Right ventricle myocardium superior (tissue), 1 donor: ENCODE measurements around the gene GPD1. TPM values are rescaled to one million over a fixed set of nuclear protein-coding genes. Genes with fewer than 3 reads are reported as not detected.

Experiments used
- ATAC-seq: fragments of 200-7000 bp; cut with Tn5 transposase; one replicate; pipeline ENCODE4 v1.9.1; 2020; ENCODE audit warnings: mild to moderate bottlenecking; ENCODE audit not compliant: poor library complexity
- DNase-seq: peaks from one replicate; pipeline ENCODE4 v3.0.0-alpha.2; 2020
- intact Hi-C: fragments of 100-400 bp; cut with DNase I; formaldehyde crosslinking; loops from one replicate; pipeline ENCODE4 v1.11.2; 2022
- total RNA-seq: library from RNA; stranded (reverse); fragmentation: NEBNext Ultra II Directional; extraction: Animal tissue kit (Norgen Biotek cat#: 25700); gene quantifications from one replicate; pipeline ENCODE4 v1.2.1, GENCODE V29; 2021
- donor health status: DM: no; HTN: yes; CAD: no; lungs with severe emphysema.

The GPD1 gene
- total RNA-seq, 1 donor from 2014 or later: 38.3 TPM

- intact Hi-C loops: loop anchor here (5.0 kb wide), 1 partner anchor 79 kb away; the partner anchor contains the start of gene CERS5
- ATAC-seq (no peak), DNase-seq (no peak)
Observed at GRCh38 chr12:50087995-50088394, 15.8 kb upstream of the GPD1 start.

DNA sequence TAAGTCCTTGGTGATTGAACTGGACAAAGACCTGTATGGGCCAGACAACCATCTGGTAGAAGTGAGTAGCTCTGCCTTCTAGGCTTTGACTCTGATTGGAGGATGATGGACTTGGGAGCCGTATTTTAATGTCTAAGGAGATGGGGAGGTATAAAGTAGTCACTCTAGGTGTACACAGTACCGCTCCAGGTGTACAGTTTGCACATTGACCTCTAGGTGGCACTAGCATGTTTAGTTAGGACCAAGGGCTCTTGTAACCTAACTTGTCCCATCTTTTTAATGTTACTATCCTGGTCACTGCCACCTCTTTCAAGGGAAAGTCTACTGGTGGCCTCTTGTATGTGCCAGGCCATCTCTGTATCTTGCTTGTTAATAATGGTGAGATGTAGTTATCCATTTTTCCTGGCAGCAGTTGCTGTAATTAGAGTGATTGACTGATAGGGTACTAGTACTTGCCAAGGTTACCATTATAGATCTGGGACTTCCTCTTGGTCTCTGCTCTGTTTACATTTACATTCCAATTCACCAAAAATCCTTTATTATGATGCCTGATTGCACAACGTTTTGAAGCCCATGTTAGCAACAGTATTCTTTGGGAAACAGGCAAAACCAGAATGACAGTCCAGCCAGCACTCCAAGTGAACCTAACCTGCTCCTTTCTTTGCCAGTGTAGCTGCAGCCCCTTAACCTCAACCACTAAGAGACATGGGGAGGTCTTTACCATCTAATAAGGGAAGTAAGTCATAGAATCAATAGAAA is 15.1 kb upstream of the GPD1 start:
- DNase-seq: no peak
- peak; percentile 26 for ATAC-seq
- intact Hi-C loops: loop anchor here (5.0 kb wide), 1 partner anchor 79 kb away; the partner anchor contains the start of gene CERS5

DNA sequence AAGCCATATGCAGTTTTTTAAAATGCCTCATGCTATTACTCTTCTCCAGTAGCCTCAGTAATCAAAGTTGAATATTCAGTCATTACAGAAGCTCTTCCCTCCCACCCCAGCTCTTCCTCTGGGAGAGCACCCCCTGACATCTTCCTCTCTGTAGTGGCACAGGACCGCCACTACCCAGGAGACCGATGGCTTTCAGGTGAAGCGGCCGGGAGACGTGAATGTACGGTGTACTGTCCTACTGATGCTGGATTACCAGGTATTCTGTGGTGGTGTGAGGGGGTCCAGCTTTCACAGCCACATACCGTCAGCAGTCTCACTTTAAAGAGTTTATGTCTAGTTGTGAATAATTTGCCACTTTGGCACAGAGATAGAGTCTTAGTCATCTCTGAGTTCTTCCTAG is 14.1 kb upstream of the GPD1 start:
- intact Hi-C loops: loop anchor here (5.0 kb wide), 1 partner anchor 78 kb away; the partner anchor contains the start of gene CERS5
- DNase-seq (no peak), ATAC-seq (no peak)

- intact Hi-C loops: no loop called here
- no peak for ATAC-seq
- no peak for DNase-seq
Observed at GRCh38 chr12:50090391-50090790, 13.4 kb upstream of the GPD1 start.

- ATAC-seq (no peak), DNase-seq (no peak)
- intact Hi-C loops: no loop called here
Observed at GRCh38 chr12:50097952-50098351, 5.9 kb upstream of the GPD1 start.

DNA sequence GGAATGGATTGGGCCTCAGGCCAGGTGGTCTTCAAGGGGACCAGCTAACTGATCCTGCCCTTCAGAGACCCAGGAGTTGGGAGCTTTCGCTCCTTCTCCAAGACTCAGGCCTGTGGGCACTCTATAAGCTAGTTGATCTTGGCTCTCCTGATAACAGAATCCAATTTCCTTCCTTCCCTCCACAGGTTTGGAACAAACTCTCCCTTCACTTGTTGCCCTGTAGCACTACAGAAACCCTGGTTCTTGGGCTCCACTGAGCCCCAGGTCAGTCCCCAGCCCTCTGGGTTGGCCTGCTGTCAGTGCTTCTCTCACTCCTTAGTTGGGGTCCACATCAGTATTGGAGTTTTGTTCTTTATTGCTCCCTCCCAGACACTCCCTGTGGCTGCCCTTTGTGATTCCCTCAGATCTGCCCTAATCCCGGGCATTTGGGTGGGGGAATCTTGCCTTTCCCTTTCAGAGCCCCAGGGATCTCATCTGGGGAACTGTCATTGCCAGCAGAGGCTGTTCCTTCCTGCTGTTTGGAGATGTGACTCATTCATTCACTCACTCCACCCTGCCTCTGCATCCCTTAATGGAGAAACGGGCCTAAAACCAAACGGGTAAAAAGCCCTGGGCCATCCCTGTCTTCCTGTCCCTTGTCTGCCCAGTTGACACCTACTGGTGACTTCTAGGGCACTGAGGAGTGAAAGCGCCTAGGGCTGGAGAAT is 4.4 kb upstream of the GPD1 start:
- intact Hi-C loops: no loop called here
- ATAC-seq: no peak
- DNase-seq: no peak

DNA sequence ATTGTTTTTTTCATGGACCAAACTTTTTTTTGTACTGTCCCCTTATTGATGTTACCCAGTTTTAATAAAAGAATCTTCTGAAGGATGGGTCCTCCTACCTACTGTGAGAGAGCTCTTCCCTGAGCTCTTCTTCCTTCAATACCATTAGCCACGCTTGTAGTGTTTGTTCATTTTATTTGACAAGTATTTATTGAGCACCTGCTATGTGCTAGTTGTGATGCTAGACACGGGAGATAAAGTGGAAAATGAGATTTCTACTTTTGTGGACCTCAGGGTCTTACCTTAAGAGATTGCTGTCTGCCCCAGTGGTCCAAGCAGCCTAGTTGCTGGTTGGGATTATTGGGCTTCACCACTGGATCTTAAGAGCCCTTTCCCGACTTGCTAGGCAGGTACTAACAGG is 3.2 kb upstream of the GPD1 start:
- intact Hi-C loops: no loop called here
- ATAC-seq: no peak

DNA sequence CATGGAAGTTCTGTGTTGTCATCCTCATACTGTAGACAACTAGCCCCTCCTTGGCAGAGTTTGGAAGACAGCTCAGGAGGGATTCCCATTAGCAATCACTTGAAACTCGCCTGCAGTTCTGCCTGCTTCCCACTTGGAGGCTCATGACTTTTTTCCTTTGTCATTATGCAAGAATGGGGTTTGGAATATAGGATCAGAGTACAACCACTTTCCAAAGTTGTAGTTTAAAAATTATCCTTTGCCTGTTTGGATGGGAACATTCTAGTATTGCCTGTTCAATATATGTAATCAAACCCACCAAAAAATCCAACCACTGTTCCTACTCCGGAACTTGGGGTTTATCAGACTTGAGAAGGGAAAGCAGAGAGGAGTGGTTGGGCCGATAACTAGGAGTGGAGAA is 2.1 kb upstream of the GPD1 start:
- intact Hi-C loops: no loop called here
- ATAC-seq (no peak), DNase-seq (no peak)

More for the DNA sequence above, 3.2 kb upstream of the GPD1 start:
- DNase-seq: no peak

- intact Hi-C loops: no loop called here
- ATAC-seq (no peak), DNase-seq (no peak)
Observed at GRCh38 chr12:50102131-50102531, 1.7 kb upstream of the GPD1 start.

GRCh38 chr12:50102646-50103309 is 1.0 kb upstream of the GPD1 start:
- intact Hi-C loops: no loop called here
- no peak for DNase-seq

DNA sequence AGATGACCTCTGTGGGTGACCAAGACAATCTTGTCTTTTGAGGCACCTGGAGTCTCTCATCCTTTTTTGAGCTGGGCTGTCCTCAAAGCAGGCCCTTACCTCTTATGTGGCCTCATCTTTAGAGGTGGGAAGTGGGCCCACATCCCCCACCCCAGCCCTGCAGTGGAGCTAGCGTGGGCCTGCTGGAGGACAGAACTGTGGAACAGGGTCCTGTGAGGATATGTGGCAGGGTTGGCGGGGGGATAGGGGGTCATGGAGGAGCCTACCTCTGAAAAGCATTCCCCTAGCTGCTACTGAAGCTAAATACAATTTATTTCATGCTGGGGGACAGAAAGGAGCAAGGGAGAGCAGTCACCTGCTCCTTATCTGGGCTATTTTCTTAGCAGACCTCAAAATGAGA is 457 bp upstream of the GPD1 start:
- ATAC-seq (no peak), DNase-seq (no peak)
- intact Hi-C loops: no loop called here

More at GRCh38 chr12:50102646-50103309, 1.0 kb upstream of the GPD1 start:
- peak; percentile 11 for ATAC-seq

DNA sequence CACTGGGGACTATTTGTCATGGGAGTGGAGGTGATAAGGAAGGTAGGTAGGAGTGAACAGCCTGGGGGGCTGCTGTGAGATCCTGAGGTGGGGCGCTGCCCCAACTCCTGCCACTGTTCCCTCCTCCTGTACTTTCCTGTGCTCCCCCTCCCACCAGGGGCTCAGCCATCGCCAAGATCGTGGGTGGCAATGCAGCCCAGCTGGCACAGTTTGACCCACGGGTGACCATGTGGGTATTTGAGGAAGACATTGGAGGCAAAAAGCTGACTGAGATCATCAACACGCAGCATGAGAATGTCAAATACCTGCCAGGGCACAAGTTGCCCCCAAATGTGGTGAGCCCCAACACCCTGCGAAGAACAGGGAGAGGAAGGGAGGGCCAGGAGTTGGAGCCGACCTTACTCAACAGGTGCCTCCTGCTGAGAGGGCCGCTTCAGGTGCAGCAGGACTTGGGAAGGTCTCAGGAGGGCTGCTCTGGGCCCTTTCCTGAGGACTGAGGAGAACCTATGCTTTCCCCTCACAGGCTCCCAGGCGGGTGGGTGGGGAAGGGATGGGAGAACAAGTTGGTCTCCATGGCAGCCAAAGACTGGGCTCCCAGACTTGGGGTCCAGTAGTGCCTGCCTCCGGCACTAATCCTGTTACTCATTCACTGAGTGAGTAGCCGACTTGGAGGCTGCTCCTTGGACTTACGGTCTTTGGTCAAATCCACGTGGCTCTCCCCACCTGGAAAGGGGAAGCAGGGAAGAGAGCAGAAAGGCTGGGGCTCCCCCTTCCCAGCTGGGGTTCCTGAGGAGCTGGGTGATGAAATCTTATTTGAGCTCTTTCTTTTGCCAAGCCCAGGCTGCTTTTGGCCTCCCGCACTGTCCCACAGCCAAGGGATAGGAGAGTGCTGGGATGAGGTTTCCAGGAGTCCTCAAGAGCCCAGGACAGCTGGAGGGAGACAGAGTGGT is 884 bp downstream of the GPD1 start:
- DNase-seq: peak; percentile 69
- intact Hi-C loops: no loop called here
- peak; percentile 28 for ATAC-seq

DNA sequence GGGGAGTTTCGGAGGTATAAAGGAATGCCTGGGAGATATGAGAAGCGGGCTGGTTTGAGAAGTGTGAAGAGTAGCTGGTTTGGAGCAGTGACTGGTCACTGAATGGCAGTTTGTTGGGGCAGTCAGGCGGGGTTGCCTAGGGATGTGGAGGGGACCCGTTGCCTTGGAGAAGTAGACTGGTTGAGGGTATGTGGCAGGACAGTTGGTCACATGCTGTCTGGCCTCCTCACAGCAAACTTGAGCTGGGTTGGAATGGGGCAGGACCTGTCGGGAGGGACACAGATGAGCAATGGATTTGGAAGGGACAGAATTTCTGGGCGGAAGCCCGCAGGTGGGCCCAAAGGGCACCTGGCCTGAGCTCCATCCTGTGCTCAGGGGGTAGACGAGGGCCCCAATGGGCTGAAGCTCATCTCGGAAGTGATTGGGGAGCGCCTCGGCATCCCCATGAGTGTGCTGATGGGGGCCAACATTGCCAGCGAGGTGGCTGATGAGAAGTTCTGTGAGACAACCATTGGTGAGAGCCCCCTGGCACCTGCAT is 2.2 kb downstream of the GPD1 start:
- intact Hi-C loops: no loop called here
- DNase-seq (no peak), ATAC-seq (no peak)

- no peak for ATAC-seq
- intact Hi-C loops: no loop called here
- DNase-seq: no peak
Observed at GRCh38 chr12:50106907-50107306, 3.1 kb downstream of the GPD1 start.

GRCh38 chr12:50107416-50108268 is 3.8 kb downstream of the GPD1 start:
- intact Hi-C loops: no loop called here
- DNase-seq: no peak
- ATAC-seq: no peak

- DNase-seq (no peak), ATAC-seq (no peak)
- intact Hi-C loops: no loop called here
Observed at GRCh38 chr12:50109319-50109718, 5.5 kb downstream of the GPD1 start.

DNA sequence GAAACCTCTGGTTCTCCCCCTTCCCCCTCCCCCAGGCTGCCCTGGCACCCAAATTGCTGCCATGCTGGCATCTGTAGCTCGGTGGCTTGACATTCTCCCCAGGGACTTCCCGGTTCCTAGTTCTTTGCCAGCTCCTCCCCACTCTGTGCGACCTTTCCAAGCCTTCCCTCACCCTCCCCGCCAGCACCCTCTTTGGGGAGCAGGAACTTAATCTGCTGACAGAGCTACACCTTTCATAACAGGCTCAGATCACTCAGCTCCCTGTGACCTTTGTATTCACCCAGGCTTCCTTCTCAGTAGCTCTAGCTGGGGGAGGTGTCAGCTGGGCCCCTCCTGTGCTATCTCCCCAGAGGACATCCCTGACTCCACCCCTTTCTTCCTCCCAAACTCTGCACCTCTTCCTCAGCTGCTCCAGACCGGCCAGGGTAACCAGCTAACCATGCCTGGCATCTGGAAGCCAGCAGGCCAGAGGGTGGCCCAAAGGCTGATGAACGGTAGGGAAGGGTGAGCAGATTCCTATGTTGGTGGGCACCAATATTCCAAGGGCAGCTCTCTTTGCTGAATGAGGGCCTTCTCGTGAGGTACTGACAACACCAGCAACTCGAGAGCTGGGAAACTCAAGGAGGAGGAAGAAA is 6.4 kb downstream of the GPD1 start:
- ATAC-seq: peak; percentile 11
- peak; percentile 69 for DNase-seq
- intact Hi-C loops: no loop called here
